IMR-90 (cell line): ENCODE data around the gene IRAG1. TPM values are rescaled to one million over a fixed set of nuclear protein-coding genes. Genes with fewer than 3 reads are reported as not detected.
A peak's percentile ranks its signal among the peaks of the same experiment; 100 is the strongest.

Experiments
- ATAC-seq: fragments of 200-7000 bp; cut with Tn5 transposase; 2 replicates; pipeline ENCODE4 v1.9.1; 2020; ENCODE audit warnings: low read depth, mild to moderate bottlenecking, moderate library complexity
- BruUV-seq: library from RNA; stranded (reverse); fragments of 400-500 nt; replicated peaks from 2 replicates; lab custom pipeline; 2021; lab: Mats Ljungman, UMichigan
- CTCF ChIA-PET: fragments of 300-600 bp; formaldehyde crosslinking; extraction: SDS; loops from one replicate; lab custom pipeline; 2021; ENCODE audit warnings: antibody characterized with exemption; lab: Yijun Ruan, JAX
- POLR2A ChIA-PET: fragments of 300-600 bp; sonication (Branson Sonifier 250); formaldehyde crosslinking; loops from one replicate; lab custom pipeline; 2022; ENCODE audit warnings: antibody characterized with exemption; ENCODE audit not compliant: unreplicated experiment; lab: Charles Lee
- DNase-seq: peaks from one replicate; pipeline ENCODE4 v3.0.0; 2013
- H2AFZ ChIP-seq: replicated peaks from 2 replicates; pipeline ENCODE3; 2013; ENCODE audit warnings: low read length, mild to moderate bottlenecking; ENCODE audit not compliant: poor library complexity
- H2AK5ac ChIP-seq: 2 replicates; pipeline ENCODE4 v1.6.1; 2013; ENCODE audit warnings: low read depth, low read length, inconsistent platforms
- H2AK9ac ChIP-seq: replicated peaks from 2 replicates; pipeline ENCODE3; 2013; ENCODE audit warnings: mild to moderate bottlenecking, low read depth, low read length, moderate library complexity; ENCODE audit not compliant: poor library complexity
- H2BK120ac ChIP-seq: 2 replicates; pipeline ENCODE4 v1.6.1; 2013; ENCODE audit warnings: low read depth, low read length, inconsistent platforms
- H2BK15ac ChIP-seq: 3 replicates; pipeline ENCODE4 v1.6.1; 2013; ENCODE audit warnings: low read depth, low read length, inconsistent platforms
- H2BK20ac ChIP-seq: 2 replicates; pipeline ENCODE4 v1.6.1; 2013; ENCODE audit warnings: low read depth, mild to moderate bottlenecking, inconsistent platforms, low read length, moderate library complexity
- H2BK5ac ChIP-seq: 2 replicates; pipeline ENCODE4 v1.6.1; 2013; ENCODE audit warnings: mild to moderate bottlenecking, low read depth, low read length, inconsistent platforms; ENCODE audit not compliant: poor library complexity, severe bottlenecking
- H3K14ac ChIP-seq: replicated peaks from 2 replicates; pipeline ENCODE4 v1.6.1; 2013; ENCODE audit warnings: low read depth, low read length, inconsistent platforms
- H3K18ac ChIP-seq: 2 replicates; pipeline ENCODE4 v1.6.1; 2013; ENCODE audit warnings: low read depth, low read length, control low read depth
- H3K23ac ChIP-seq: 2 replicates; pipeline ENCODE4 v1.6.1; 2013; ENCODE audit warnings: low read depth, low read length, inconsistent platforms
- H3K27ac ChIP-seq: 2 replicates; pipeline ENCODE4 v1.5.1; 2013; ENCODE audit warnings: mild to moderate bottlenecking, control low read depth, low read length; ENCODE audit not compliant: insufficient read depth
- H3K27me3 ChIP-seq: 2 replicates; pipeline ENCODE4 v1.6.1; 2013; ENCODE audit warnings: low read length; ENCODE audit not compliant: control insufficient read depth, insufficient read depth
- H3K36me3 ChIP-seq: 2 replicates; pipeline ENCODE4 v1.6.1; 2013; ENCODE audit warnings: low read length, mixed read lengths; ENCODE audit not compliant: control insufficient read depth, insufficient read depth
- H3K4ac ChIP-seq: 2 replicates; pipeline ENCODE4 v1.6.1; 2013; ENCODE audit warnings: low read depth, low read length, inconsistent platforms
- H3K4me1 ChIP-seq: 2 replicates; pipeline ENCODE4 v1.6.1; 2013; ENCODE audit warnings: low read length, mixed read lengths; ENCODE audit not compliant: control insufficient read depth, insufficient read depth
- H3K4me2 ChIP-seq: 2 replicates; pipeline ENCODE4 v1.6.1; 2013; ENCODE audit warnings: low read depth, mild to moderate bottlenecking, control low read depth, low read length, moderate library complexity
- H3K4me3 ChIP-seq: 2 replicates; pipeline ENCODE4 v1.5.1; 2013; ENCODE audit warnings: low read depth, mild to moderate bottlenecking, control low read depth, low read length, moderate library complexity; ENCODE audit not compliant: insufficient read depth
- H3K56ac ChIP-seq: 2 replicates; pipeline ENCODE4 v1.6.1; 2013; ENCODE audit warnings: low read length, inconsistent platforms; ENCODE audit not compliant: insufficient read depth; ENCODE audit errors: extremely low read depth
- H3K79me1 ChIP-seq, 2 experiments: 2 replicates each; pipeline ENCODE4 v1.6.1; 2013; ENCODE audit warnings: low read length in 2 of 2, inconsistent platforms in 1 of 2, low read depth in 1 of 2
- H3K9ac ChIP-seq: 2 replicates; pipeline ENCODE4 v1.6.1; 2013; ENCODE audit warnings: low read depth, low read length, control low read depth
- H3K9me1 ChIP-seq: 2 replicates; pipeline ENCODE4 v1.6.1; 2013; ENCODE audit warnings: low read length, inconsistent platforms; ENCODE audit not compliant: insufficient read depth
- H3K9me3 ChIP-seq: 2 replicates; pipeline ENCODE4 v1.6.1; 2013; ENCODE audit warnings: low read length; ENCODE audit not compliant: control insufficient read depth, insufficient read depth
- H4K20me1 ChIP-seq: 2 replicates; pipeline ENCODE4 v1.6.1; 2013; ENCODE audit warnings: low read length, inconsistent platforms; ENCODE audit not compliant: insufficient read depth
- H4K5ac ChIP-seq: 2 replicates; pipeline ENCODE4 v1.6.1; 2013; ENCODE audit warnings: mild to moderate bottlenecking, low read depth, low read length, control low read depth
- H4K8ac ChIP-seq, 2 experiments: 2 replicates each; pipeline ENCODE4 v1.6.1; 2013; ENCODE audit warnings: low read depth in 2 of 2, low read length in 2 of 2, control low read depth in 1 of 2, inconsistent platforms in 1 of 2
- H4K91ac ChIP-seq: 2 replicates; pipeline ENCODE4 v1.6.1; 2013; ENCODE audit warnings: low read depth, low read length, inconsistent platforms; ENCODE audit not compliant: insufficient read depth
- CHD1 ChIP-seq: IDR thresholded peaks from 2 replicates; pipeline ENCODE4 v1.6.1; 2012; ENCODE audit warnings: low read depth, low read length, improper control_type of control experiment
- WGBS, 2 experiments: methylation state at CpG; one replicate each; pipeline versions ENCODE4 v1.1.5 to v1.1.7; 2013; ENCODE audit warnings: missing lambda C conversion rate in 2 of 2; ENCODE audit not compliant: insufficient read length in 1 of 2; ENCODE audit errors: extremely low coverage in 2 of 2; 5-methylcytosine and 5-hydroxymethylcytosine counted together
- dilution Hi-C: fragments of 300-500 bp; cut with HindIII; formaldehyde crosslinking; loops from one replicate; pipeline ENCODE4 v1.14.3; 2018; ENCODE audit warnings: low sequenced_read_pairs; ENCODE audit not compliant: unreplicated experiment
- in situ Hi-C: fragments of 300-500 bp; cut with MboI; formaldehyde crosslinking; loops from 3 replicates; pipeline ENCODE4 v1.14.3; 2019; ENCODE audit warnings: low sequenced_read_pairs, inconsistent platforms, mixed read lengths
- intact Hi-C: fragments of 100-400 bp; cut with micrococcal nuclease; formaldehyde crosslinking; loops from 2 replicates; pipeline ENCODE4 v1.10.0; 2022
- polyA plus RNA-seq, 3 experiments: library from polyadenylated mRNA; depleted of rRNA; stranded (reverse); fragments of >200 nt; gene quantifications; 2 replicates each; pipeline ENCODE4 v1.2.3, GENCODE V29; 2012; ENCODE audit warnings: low replicate concordance in 1 of 3
- total RNA-seq: library from RNA; depleted of rRNA; stranded (reverse); fragments of >200 nt; gene quantifications from 2 replicates; pipeline ENCODE4 v1.2.3, GENCODE V29; 2012

Gene IRAG1
- total and polyA plus RNA-seq, 2 of the 4 experiments (the other 2 are of a cell fraction): 19.4 to 25.8 TPM

DNA sequence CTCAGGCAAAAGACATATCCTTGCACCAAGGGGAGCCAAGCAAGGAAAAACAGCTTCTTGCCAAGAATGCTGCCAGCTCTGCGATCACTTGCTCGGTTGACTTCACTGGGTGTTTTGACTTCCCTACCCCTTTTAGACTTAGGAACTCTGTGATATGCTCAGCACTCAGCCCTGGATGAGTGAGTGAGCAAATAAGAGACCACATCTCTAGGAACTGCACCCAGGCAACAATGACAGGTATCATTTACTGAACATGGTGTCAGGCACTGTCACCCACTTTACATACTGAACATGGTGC, 3.7 kb upstream of the IRAG1 start:
- Histone ChIP-seq H4K8ac (no peak overlapping the region), H3K27me3 (no peaks in the 10 kb centered on the region), H3K4me3 (no peak overlapping the region), H3K4me1 (peaks cover 26% of the 10 kb centered on the region), H3K4ac (peak overlapping the region; percentile 34), H2BK5ac (no peak overlapping the region), H3K4me2 (no peak overlapping the region), H3K9ac (no peak overlapping the region), H3K18ac (no peak overlapping the region; the same call in 1 of the 2 replicates), H4K91ac (peak overlapping the region; percentile 3; the same call in 1 of the 2 replicates), H2AK9ac (no peak overlapping the region), H2AFZ (no peak overlapping the region), H3K9me1 (peaks cover 16% of the 10 kb centered on the region), H3K23ac (no peak overlapping the region), H3K36me3 (no peaks in the 10 kb centered on the region), H3K56ac (no peak overlapping the region), H3K14ac (peak overlapping the region; percentile 33), H2AK5ac (peak overlapping the region; percentile 48; the same call in 1 of the 2 replicates), H3K79me1 (peaks cover 2 to 21% of the 10 kb centered on the region in 2 experiments; a peak in 3 of 4 replicates), H3K9me3 (peaks cover 3% of the 10 kb centered on the region; the same call in 1 of the 2 replicates), H4K20me1 (no peaks in the 10 kb centered on the region), H4K5ac (no peak overlapping the region), H3K27ac (no peak overlapping the region), H2BK120ac (no peak overlapping the region), H2BK20ac (peak overlapping the region; percentile 69; the same call in 1 of the 2 replicates), H2BK15ac (peak overlapping the region; percentile 25; the same call in 1 of the 3 replicates)
- TF ChIP-seq CHD1: no peak
- BruUV-seq: no TSS peak
- WGBS, 2 experiments: no CpG with 5 or more reads among the region's 2 CpGs
- dilution Hi-C loops: no loop called here
- intact Hi-C loops: no loop called here
- DNase-seq (no peak), ATAC-seq (no peak)
- CTCF ChIA-PET: interaction anchor here (1.1 kb wide), 1 partner anchor 13 kb away, joined by 4 read pairs; no protein-coding TSS in a partner anchor
- POLR2A ChIA-PET: no interaction called here
- in situ Hi-C loops: no loop called here
